CD14-positive monocyte (primary cell): Measurements from ENCODE around the gene PISD. TPM values are rescaled to one million over a fixed set of nuclear protein-coding genes. Genes with fewer than 3 reads are reported as not detected.
A peak's percentile ranks its signal among the peaks of the same experiment; 100 is the strongest.

Experiments used
- DNase-seq, 3 donors: peaks; one replicate each; pipeline ENCODE4 v3.0.0-alpha.2; 2011 to 2022
- H2AFZ ChIP-seq: 2 replicates; pipeline ENCODE4 v1.6.0; 2012; ENCODE audit warnings: mild to moderate bottlenecking, low read depth, low read length, inconsistent platforms; ENCODE audit not compliant: insufficient read depth, poor library complexity, severe bottlenecking
- H3K27ac ChIP-seq, 2 donors: 1 replicate in 1 of 2; 2 replicates in 1 of 2; pipeline ENCODE4 v1.5.1; 2012 to 2013; ENCODE audit warnings: low read length in 2 of 2, control low read depth in 1 of 2, inconsistent platforms in 1 of 2, low read depth in 1 of 2, mild to moderate bottlenecking in 1 of 2
- H3K27me3 ChIP-seq, 2 donors: one replicate each; pipeline versions ENCODE4 v1.6.0 to v1.6.1; 2011 to 2013; ENCODE audit warnings: low read length in 2 of 2; ENCODE audit not compliant: control insufficient read depth in 2 of 2, insufficient read depth in 2 of 2
- H3K36me3 ChIP-seq, 2 donors: replicated peaks in 1 of 2; 1 replicate in 1 of 2; 2 replicates in 1 of 2; pipeline versions ENCODE4 v1.5.1 to v1.6.1; 2012 to 2013; ENCODE audit warnings: low read length in 2 of 2, control low read depth in 1 of 2, inconsistent platforms in 1 of 2, mild to moderate bottlenecking in 1 of 2; ENCODE audit not compliant: insufficient read depth in 2 of 2, control insufficient read depth in 1 of 2
- H3K4me1 ChIP-seq, 2 donors: 1 replicate in 1 of 2; 2 replicates in 1 of 2; pipeline versions ENCODE4 v1.5.1 to v1.6.1; 2012 to 2013; ENCODE audit warnings: low read length in 2 of 2, control low read depth in 1 of 2, inconsistent platforms in 1 of 2, mild to moderate bottlenecking in 1 of 2, moderate library complexity in 1 of 2; ENCODE audit not compliant: insufficient read depth in 2 of 2, control insufficient read depth in 1 of 2
- H3K4me2 ChIP-seq: replicated peaks from 2 replicates; pipeline ENCODE3; 2012; ENCODE audit warnings: low read length, moderate library complexity, mild to moderate bottlenecking; ENCODE audit not compliant: poor library complexity, severe bottlenecking; ENCODE audit errors: extremely low read depth
- H3K4me3 ChIP-seq, 3 experiments: fragments of 200-600 bp in 1 of 3; sonication (generic) in 1 of 3; replicated peaks in 1 of 3; 1 replicate in 2 of 3; 2 replicates in 1 of 3; pipeline ENCODE4 v1.5.1; 2011 to 2013; ENCODE audit warnings: low read length in 3 of 3, mild to moderate bottlenecking in 3 of 3, control low read depth in 2 of 3, low read depth in 2 of 3, inconsistent platforms in 1 of 3, moderate library complexity in 1 of 3
- H3K79me2 ChIP-seq: 2 replicates; pipeline ENCODE4 v1.6.0; 2012; ENCODE audit warnings: mild to moderate bottlenecking, control low read depth, inconsistent platforms, low read length, moderate library complexity; ENCODE audit not compliant: insufficient read depth
- H3K9ac ChIP-seq: 2 replicates; pipeline ENCODE4 v1.6.0; 2017; ENCODE audit warnings: low read length, mild to moderate bottlenecking; ENCODE audit not compliant: insufficient read depth, poor library complexity, severe bottlenecking
- H3K9me3 ChIP-seq, 2 donors: replicated peaks in 1 of 2; 1 replicate in 1 of 2; 2 replicates in 1 of 2; pipeline versions ENCODE4 v1.5.1 to v1.6.1; 2012 to 2013; ENCODE audit warnings: low read length in 2 of 2, control low read depth in 1 of 2; ENCODE audit not compliant: control insufficient read depth in 1 of 2, insufficient read depth in 1 of 2
- H4K20me1 ChIP-seq: 2 replicates; pipeline ENCODE4 v1.6.0; 2012; ENCODE audit warnings: mild to moderate bottlenecking, low read length, control low read depth, moderate library complexity; ENCODE audit not compliant: insufficient read depth
- H3K27ac Mint-ChIP-seq, 7 donors: one replicate each; pipeline ENCODE4 v1.8.0; 2020; ENCODE audit warnings: mild to moderate bottlenecking in 7 of 7, mixed read lengths in 7 of 7, moderate library complexity in 6 of 7, inconsistent platforms in 2 of 7
- H3K27me3 Mint-ChIP-seq, 3 donors: one replicate each; pipeline ENCODE4 v1.8.0; 2021 to 2022; ENCODE audit warnings: low read depth in 3 of 3, mild to moderate bottlenecking in 3 of 3, mixed read lengths in 3 of 3, moderate library complexity in 3 of 3, inconsistent platforms in 1 of 3
- H3K36me3 Mint-ChIP-seq, 2 donors: one replicate each; pipeline ENCODE4 v1.8.0; 2020; ENCODE audit warnings: mixed read lengths in 2 of 2, inconsistent platforms in 1 of 2, mild to moderate bottlenecking in 1 of 2
- H3K4me1 Mint-ChIP-seq: one replicate; pipeline ENCODE4 v1.8.0; 2020; ENCODE audit warnings: mild to moderate bottlenecking, mixed read lengths
- H3K4me3 Mint-ChIP-seq, 2 donors: one replicate each; pipeline ENCODE4 v1.8.0; 2020; ENCODE audit warnings: mild to moderate bottlenecking in 2 of 2, mixed read lengths in 2 of 2, moderate library complexity in 1 of 2
- H3K9me3 Mint-ChIP-seq, 7 donors: one replicate each; pipeline ENCODE4 v1.8.0; 2020 to 2022; ENCODE audit warnings: mixed read lengths in 7 of 7, mild to moderate bottlenecking in 6 of 7, moderate library complexity in 6 of 7, inconsistent platforms in 2 of 7
- WGBS: methylation state at CpG from one replicate; pipeline ENCODE4 v1.1.5; 2013; ENCODE audit warnings: missing lambda C conversion rate; ENCODE audit not compliant: insufficient coverage; 5-methylcytosine and 5-hydroxymethylcytosine counted together
- intact Hi-C, 2 donors: fragments of 100-400 bp; cut with micrococcal nuclease; formaldehyde crosslinking; loops; one replicate each; pipeline versions ENCODE4 v1.15.0 to v1.15.1; 2023
- polyA plus RNA-seq, 3 donors: library from polyadenylated mRNA; depleted of rRNA in 1 of 3; unstranded in 2 of 3; stranded (reverse) in 1 of 3; fragments of 300-500 nt in 2 of 3; fragments of >200 nt in 1 of 3; fragmentation: Illumina TruSeq in 2 of 3; gene quantifications; 1 replicate in 2 of 3; 2 replicates in 1 of 3; pipeline ENCODE4 v1.2.3, GENCODE V29; 2012 to 2021
- TF ChIP-seq, protein P1 (sequence below): fragments of 200-600 bp; IDR thresholded peaks from one replicate; pipeline ENCODE4 v1.8.0; 2022; ENCODE audit warnings: antibody characterized with exemption, mild to moderate bottlenecking

PISD gene
- polyA plus RNA-seq, 3 donors, result 38.1 to 112 (median 45.3) TPM

DNA sequence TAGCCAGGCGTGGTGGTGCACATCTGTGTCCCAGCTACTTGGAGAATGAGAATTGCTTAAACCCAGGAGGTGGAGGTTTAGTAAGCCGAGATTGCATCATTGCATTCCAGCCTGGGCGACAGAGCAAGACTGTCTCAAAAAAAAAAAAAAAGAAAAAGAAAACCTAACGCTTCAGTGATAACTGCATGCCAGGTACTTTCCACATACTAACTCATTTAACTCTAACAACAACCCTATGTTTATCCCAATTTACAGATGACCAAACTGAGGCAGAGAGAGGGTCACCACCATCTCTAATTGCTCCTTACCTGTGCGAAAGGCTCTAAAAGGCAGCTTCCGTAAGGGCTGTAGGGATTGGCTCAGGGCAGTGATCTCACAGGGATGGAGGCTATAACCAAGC, 11.6 kb downstream of the PISD start:
- Mint-ChIP-seq H3K36me3 (peaks cover 30 to 33% of the 10 kb centered on the region in 2 donors), H3K4me1 (peaks cover 38% of the 10 kb centered on the region), H3K4me3 (peak overlapping the region in 1 of 2 donors; percentile 18), H3K27ac (peak overlapping the region in 4 of 7 donors; percentile 5 to 73 (median 37)), H3K9me3 (no peaks in the 10 kb centered on the region), H3K27me3 (peaks cover 0 to 2% (median 0%) of the 10 kb centered on the region in 3 donors)
- WGBS, result no CpG with 5 or more reads among the region's 6 CpGs
- intact Hi-C loops, result no loop called here
- Histone ChIP-seq H3K4me3 (no peak overlapping the region), H3K9me3 (no peaks in the 10 kb centered on the region), H2AFZ (no peak overlapping the region), H3K27ac (no peak overlapping the region), H3K4me2 (no peak overlapping the region), H3K27me3 (no peaks in the 10 kb centered on the region), H4K20me1 (peaks cover 19% of the 10 kb centered on the region), H3K79me2 (peaks cover 67% of the 10 kb centered on the region), H3K36me3 (peaks cover 14 to 32% of the 10 kb centered on the region in 2 donors), H3K4me1 (peaks cover 16 to 32% of the 10 kb centered on the region in 2 donors), H3K9ac (no peak overlapping the region)
- peak in 2 of 3 donors; percentile 28 to 51 for DNase-seq
- TF ChIP-seq, protein P1, sequence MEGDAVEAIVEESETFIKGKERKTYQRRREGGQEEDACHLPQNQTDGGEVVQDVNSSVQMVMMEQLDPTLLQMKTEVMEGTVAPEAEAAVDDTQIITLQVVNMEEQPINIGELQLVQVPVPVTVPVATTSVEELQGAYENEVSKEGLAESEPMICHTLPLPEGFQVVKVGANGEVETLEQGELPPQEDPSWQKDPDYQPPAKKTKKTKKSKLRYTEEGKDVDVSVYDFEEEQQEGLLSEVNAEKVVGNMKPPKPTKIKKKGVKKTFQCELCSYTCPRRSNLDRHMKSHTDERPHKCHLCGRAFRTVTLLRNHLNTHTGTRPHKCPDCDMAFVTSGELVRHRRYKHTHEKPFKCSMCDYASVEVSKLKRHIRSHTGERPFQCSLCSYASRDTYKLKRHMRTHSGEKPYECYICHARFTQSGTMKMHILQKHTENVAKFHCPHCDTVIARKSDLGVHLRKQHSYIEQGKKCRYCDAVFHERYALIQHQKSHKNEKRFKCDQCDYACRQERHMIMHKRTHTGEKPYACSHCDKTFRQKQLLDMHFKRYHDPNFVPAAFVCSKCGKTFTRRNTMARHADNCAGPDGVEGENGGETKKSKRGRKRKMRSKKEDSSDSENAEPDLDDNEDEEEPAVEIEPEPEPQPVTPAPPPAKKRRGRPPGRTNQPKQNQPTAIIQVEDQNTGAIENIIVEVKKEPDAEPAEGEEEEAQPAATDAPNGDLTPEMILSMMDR, result no peak

GRCh38 chr22:31647523-31648320, 14.3 kb downstream of the PISD start:
- peaks cover 23 to 34% of the 10 kb centered on the region in 2 donors for H3K4me1 ChIP-seq
- Mint-ChIP-seq H3K27ac (peak overlapping the region in 1 of 7 donors; percentile 28), H3K4me1 (peaks cover 42% of the 10 kb centered on the region), H3K36me3 (peaks cover 36 to 37% of the 10 kb centered on the region in 2 donors), H3K9me3 (no peaks in the 10 kb centered on the region), H3K4me3 (no peak overlapping the region), H3K27me3 (peaks cover 0 to 2% (median 0%) of the 10 kb centered on the region in 3 donors)
- peaks cover 56% of the 10 kb centered on the region for H3K79me2 ChIP-seq
- no peak overlapping the region for H3K4me2 ChIP-seq
- H3K36me3 ChIP-seq, result peaks cover 14 to 32% of the 10 kb centered on the region in 2 donors
- no peak for DNase-seq
- H3K9ac ChIP-seq, result no peak overlapping the region
- WGBS, result 100% methylated on average over 5 of the region's 11 CpGs
- H4K20me1 ChIP-seq, result no peaks in the 10 kb centered on the region
- H3K27me3 ChIP-seq, result no peaks in the 10 kb centered on the region
- TF ChIP-seq, protein P1, result no peak
- no peak overlapping the region for H3K4me3 ChIP-seq
- no peak overlapping the region for H2AFZ ChIP-seq
- intact Hi-C loops, result no loop called here
- H3K9me3 ChIP-seq, result no peaks in the 10 kb centered on the region
- peak overlapping the region in 1 of 2 donors; percentile 8 for H3K27ac ChIP-seq
